ENCODE measurements around the gene RXRB.

RXRB gene

GRCh38 chr6:33175436-33176069 lies 24.9 kb downstream of the RXRB start:
- no peak for DNase-seq (ENCODE audit: low spot score)

- peak; percentile 41 for DNase-seq (ENCODE audit: low spot score)
These were observed 25.7 kb downstream of the RXRB start for GRCh38 chr6:33174784-33175183.

DNA sequence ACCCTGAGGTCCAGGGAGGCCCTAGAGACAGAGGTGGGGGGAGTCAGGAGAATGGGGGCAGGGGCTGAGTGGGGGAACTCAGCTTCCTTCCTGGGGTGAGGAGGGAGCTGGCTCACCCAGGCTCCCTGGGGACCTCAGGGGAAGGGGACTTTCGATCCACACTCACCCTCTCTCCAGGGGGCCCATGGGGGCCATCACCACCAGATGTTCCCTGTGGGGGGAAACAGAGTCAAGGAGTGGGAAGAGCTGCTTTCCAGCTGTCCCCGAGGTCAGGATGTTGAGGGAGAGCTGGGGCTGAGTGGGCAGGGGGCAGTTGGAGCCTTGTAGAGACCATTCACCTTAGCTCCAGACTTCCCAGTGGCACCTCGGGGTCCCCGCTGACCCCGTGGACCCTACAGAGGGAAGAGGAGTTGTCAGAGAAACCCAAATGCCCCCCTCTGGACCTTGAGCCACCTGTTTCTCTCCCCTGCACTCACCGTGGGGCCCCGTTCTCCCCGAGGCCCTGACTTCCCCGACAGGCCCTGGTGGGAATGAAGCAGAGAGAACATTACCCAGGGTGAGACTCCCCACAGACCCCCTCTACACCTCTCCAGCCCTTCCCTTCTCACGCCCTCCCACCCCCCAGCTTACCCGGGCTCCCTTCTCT lies 26.8 kb downstream of the RXRB start:
- no peak for DNase-seq (ENCODE audit: low spot score)

DNA sequence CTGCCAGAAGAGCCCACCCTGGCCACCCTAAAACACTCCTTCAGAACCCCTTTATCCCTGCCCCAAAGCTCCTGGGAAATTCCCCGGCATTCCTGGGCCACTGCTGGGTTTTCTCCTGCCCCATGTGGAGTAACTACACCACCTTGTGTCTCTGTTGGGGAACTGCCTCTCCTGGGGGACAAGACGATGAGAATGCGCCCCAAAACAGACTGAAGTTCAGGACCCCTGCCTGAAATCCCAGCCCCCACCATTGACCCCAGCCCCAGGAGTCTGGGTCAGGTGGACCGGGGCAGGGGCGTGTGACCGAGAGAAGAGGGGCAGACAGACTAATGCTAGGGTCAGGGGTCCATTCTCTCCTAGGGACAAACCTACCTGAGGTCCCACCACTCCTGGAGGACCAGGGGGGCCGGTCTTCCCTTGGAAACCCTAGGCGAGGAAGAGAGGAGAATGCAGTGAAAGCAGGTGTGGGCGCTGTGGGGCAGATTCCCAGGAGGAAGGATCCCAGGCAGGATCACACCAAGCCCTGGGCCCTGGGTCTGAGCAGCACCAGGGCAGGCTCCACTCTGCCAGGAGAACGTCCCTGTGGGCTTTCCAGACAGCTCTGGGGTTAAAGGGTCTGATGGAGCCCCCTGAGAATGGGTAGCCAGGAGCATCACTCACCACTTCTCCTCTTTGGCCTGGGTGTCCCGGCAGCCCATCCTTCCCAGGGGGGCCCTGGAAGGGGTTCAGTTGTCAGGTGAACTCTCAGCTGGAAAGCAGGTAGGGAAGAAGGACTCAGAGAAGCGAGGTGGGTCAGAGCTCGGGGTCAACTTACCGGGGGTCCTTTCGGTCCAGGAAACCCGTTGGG lies 27.6 kb downstream of the RXRB start:
- peak; percentile 41 for DNase-seq (ENCODE audit: low spot score)

GRCh38 chr6:33171880-33172687 lies 28.4 kb downstream of the RXRB start:
- DNase-seq (ENCODE audit: low spot score) = no peak

- no peak for DNase-seq (ENCODE audit: low spot score)
These were observed 29.2 kb downstream of the RXRB start for GRCh38 chr6:33171016-33171879.

DNA sequence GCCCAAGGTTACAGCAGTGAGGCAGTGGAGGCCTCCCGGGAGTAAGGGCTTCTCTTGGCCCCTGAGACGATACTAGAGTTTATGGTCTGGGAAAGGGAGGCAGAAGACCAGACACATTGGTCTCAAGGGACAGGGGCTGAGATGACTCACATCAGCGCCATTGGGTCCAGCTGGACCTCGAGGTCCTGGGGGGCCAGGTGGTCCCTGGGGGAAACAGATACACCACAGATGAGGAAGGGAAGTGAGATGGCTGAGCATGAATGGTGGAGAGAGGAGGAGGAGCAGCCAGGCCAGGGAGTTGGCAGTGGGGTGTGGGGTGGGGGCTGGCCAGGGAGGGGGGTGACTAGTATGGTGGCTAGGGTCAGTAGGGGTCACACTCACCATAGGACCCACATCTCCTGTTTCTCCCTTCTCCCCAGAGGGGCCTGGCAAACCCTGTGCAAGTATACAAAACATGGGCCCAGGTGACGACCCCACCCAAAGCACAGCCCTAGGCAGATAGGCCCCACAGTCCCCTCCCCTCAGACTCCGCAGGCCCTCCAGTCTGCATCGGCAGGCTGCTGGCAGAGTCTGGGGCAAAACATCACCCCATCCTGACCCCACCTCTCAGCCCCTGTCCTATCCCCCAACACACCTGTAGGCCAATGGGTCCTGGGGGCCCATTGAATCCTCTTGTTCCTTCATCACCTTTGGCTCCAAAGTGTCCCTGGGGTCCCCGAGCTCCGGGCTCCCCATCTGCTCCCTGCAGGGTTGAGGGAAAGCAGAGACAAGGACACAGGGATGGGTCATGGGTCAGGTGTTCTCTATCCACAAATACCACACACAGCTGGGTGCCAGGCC lies 30.1 kb downstream of the RXRB start:
- peak; percentile 45 for DNase-seq (ENCODE audit: low spot score)

DNA sequence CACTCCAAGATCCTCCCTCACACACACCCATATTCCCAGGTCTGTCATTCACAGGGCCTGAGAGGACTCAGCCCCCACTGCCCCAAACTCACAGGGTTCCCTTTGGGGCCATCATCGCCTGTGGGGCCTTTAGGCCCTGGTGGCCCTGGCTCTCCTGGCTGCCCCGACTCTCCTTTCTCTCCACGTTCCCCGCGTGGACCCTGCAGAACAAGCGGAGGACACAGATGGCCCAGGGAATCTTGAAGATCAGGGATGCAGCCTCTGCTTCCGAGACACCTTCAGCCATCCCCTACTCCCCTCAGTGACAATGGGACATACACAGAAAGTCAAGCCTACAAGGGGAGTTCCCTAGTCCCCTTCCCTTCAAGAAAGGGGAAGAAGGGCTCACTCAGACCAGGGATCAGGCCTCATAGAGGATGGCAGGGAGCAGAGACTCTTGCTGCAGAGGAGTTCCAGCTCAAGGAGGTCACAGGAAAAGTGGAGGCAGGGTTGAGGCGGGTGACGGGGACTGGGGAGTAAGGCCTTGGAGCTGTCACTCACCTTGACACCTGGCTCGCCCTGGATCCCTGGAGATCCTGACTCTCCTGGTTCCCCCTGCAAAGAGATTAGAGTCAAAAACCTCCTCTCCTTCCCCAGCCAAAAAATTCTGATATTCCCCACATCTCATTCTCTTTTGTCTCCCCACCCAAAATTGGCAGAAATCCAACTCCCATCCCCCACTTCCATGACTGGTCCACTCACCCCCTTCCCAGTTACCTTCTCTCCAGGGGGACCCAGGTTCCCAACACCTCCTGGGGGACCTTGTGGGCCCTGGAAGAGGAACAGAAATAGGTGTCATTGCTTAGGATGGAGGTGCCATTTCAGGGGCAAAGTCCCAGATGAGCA lies 30.9 kb downstream of the RXRB start:
- no peak for DNase-seq (ENCODE audit: low spot score)

DNA sequence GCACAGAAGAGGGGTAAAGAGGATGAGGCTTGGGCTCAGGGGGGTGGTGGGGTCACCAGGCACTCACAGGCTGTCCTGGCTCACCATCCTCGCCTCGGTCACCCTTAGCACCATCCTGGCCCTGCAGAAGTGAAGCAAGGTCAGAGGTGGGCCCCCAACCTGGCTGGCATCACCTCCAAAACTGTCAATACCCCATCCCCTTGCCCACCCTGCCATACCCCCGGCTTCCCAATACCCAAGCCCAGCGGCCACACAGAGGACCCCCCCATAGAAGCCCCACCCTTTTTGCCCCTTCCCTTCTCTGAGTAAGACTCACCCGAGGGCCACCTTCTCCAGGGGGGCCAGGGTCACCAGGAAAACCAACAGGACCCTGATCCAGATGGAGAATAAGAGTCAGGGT lies 31.8 kb downstream of the RXRB start:
- no peak for DNase-seq (ENCODE audit: low spot score)

- DNase-seq (ENCODE audit: low spot score) = no peak
These were observed 32.2 kb downstream of the RXRB start for GRCh38 chr6:33168284-33168601.

DNA sequence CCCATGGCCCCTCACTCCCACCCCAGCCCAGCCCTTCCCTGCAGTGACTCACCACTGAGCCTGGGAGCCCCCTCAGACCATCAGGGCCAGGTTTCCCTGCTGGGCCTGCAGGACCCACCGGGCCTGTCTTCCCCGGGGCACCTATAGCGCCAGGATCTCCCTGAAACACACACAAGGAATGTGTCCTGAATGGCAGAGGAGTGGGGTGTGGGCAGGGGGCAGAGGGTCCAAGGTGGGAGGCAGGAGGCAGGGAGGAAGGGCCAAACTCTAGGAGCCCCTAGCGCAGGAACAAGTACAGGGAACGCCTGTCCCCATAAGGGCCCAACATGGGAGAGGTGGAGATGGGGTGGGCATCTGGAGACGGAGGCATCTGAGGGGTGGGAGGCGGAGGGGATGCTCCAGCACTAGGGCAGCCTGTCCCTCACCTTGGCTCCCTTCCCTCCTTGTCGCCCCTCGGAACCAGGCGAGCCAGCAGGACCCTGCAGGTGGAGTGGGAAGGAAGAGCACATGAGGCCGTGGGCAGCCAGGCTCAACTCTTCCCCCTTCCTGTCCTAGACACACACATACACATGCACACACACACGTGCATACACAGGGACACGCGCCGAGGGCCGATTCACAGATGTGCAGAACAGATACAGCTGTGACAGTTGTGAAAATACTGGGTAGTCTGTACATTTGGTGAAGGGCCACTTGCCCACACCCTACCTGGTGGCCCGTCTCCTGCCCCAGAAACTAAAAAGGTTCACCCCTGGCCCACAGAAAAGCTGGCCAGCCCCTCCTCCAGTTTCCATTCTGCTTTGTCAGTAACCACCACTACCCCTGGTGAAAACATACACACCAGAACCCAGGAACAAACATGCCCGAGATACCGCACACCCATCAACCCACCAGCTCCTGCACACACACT lies 32.8 kb downstream of the RXRB start:
- no peak for DNase-seq (ENCODE audit: low spot score)

DNA sequence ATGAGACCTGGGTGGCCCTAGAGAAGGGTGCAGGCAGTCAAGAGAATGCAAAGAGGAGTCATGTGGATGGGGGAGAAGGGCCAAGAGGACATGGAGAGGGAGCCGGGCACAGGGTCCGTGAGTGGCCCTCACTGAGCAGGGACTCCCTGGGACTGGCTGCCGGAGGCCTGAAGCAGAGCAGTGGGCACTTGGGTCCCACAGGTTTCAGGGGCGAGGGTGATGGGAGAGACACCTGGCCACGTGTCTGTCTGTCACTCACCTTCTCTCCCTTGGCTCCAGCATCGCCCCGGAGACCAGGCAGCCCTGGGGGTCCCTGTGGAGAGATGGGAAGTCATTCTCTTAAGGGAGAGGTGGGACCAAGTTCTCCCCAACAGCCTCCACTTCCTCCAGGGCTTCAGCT lies 33.7 kb downstream of the RXRB start:
- DNase-seq (ENCODE audit: low spot score) = no peak

DNA sequence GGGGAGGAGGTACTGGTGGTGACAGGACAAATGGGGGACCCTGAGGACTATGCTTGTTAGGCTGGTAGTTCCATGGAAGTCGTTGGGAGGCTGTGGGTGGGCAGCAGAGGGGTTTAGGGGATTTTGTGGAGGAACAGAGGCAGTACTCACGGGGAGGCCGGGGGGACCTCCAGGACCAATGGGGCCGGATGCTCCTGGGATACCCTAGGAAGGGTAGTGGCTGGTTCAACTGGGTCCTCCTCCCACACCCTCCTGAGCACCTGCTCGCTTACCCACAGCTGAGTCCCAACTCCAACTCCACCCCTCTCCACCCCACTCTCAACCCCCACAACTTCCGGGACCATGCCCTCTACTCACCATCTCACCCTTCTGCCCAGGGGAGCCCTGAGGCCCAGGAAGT lies 34.1 kb downstream of the RXRB start:
- DNase-seq (ENCODE audit: low spot score) = no peak

GRCh38 chr6:33165581-33166258 lies 34.7 kb downstream of the RXRB start:
- no peak for DNase-seq (ENCODE audit: low spot score)

DNA sequence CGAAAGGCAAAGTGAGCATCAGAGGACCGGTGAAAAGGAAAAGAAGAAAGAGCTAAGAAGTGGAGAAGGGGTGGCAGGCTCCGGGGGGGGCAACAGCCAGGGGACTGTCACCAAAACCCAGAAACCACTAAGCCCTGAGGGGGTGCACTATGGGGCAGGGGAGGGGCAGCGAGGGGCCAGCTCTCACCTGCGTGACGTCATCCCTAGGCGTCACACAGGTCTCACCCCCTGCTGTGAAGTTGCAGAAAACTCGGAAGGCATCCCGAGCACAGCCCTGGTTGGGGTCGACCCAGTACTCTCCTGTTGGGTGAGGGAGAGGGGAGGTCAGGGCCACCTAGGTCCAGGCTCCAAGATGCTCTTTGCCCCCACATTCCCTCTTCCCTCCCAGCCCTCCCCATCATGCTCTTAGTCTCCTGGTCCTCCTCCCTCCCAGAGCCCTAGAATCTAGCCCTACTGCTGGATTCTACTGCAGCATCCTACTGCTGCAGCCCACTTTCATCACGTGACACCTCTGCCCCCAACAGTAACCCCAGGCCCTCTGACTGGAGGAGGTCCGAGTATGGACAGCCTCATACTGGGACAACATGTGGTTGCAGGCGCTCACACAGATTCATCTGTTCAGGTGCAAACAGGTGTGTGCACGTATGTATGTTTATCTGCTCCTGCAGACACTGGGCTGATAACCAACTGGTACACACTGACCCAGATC lies 35.6 kb downstream of the RXRB start:
- DNase-seq (ENCODE audit: low spot score) = no peak

GRCh38 chr6:33164176-33164575 lies 36.3 kb downstream of the RXRB start:
- no peak for DNase-seq (ENCODE audit: low spot score)

- no peak for DNase-seq (ENCODE audit: low spot score)
These were observed 36.9 kb downstream of the RXRB start for GRCh38 chr6:33163540-33163939.
